Transverse colon (tissue), 4 donors: ENCODE data around the gene FLACC1. TPM values are rescaled to one million over a fixed set of nuclear protein-coding genes. Genes with fewer than 3 reads are reported as not detected.
A peak's percentile ranks its signal among the peaks of the same experiment; 100 is the strongest.
"Not testable (repeated sequence)": the region's sequence is repeated elsewhere in the genome, so short reads cannot be mapped to it uniquely, and the experiment has no call there.

Experiments
- DNase-seq: peaks from one replicate; pipeline ENCODE4 v3.0.0-alpha.2; 2019
- H3K27ac ChIP-seq, 4 donors: fragments of 200-600 bp; sonication (generic); 2 replicates each; pipeline ENCODE4 v1.5.1; 2016 to 2018; ENCODE audit warnings: inconsistent platforms in 4 of 4
- H3K27me3 ChIP-seq: fragments of 200-600 bp; sonication (generic); 2 replicates; pipeline ENCODE4 v1.5.1; 2017; ENCODE audit warnings: inconsistent platforms
- H3K36me3 ChIP-seq, 4 donors: fragments of 200-600 bp; sonication (generic); 2 replicates each; pipeline ENCODE4 v1.5.1; 2017 to 2019; ENCODE audit warnings: inconsistent platforms in 4 of 4
- H3K4me1 ChIP-seq, 4 donors: fragments of 200-600 bp; sonication (generic); 2 replicates each; pipeline ENCODE4 v1.5.1; 2017 to 2020; ENCODE audit warnings: inconsistent platforms in 4 of 4
- H3K4me3 ChIP-seq, 4 donors: fragments of 200-600 bp; sonication (generic); 1 replicate in 1 of 4; 2 replicates in 3 of 4; pipeline versions ENCODE4 v1.5.1 to v1.6.1; 2017 to 2019; ENCODE audit warnings: inconsistent platforms in 4 of 4
- H3K9me3 ChIP-seq, 2 donors: fragments of 200-600 bp; sonication (generic); 2 replicates each; pipeline ENCODE4 v1.5.1; 2017 to 2019; ENCODE audit warnings: inconsistent platforms in 2 of 2
- EP300 ChIP-seq: sonication (generic); formaldehyde crosslinking; IDR thresholded peaks from one replicate; pipeline ENCODE4 v1.6.1; 2017; ENCODE audit warnings: antibody characterized with exemption, low read depth
- POLR2A ChIP-seq: fragments of 450-650 bp; IDR thresholded peaks from one replicate; pipeline ENCODE4 v1.6.1; 2016; ENCODE audit warnings: antibody characterized with exemption, mild to moderate bottlenecking, moderate library complexity
- POLR2AphosphoS5 ChIP-seq, 3 donors: sonication (generic); formaldehyde crosslinking; IDR thresholded peaks; one replicate each; pipeline ENCODE4 v1.6.1; 2016; ENCODE audit warnings: antibody characterized with exemption in 3 of 3
- WGBS, 2 donors: methylation state at CpG; one replicate each; pipeline ENCODE4 v1.1.5; 2018; ENCODE audit warnings: low coverage in 1 of 2; 5-methylcytosine and 5-hydroxymethylcytosine counted together
- in situ Hi-C, 4 donors: fragments of 200-750 bp; cut with MboI; loops; one replicate each; pipeline versions ENCODE4 v1.15.0 to v1.15.1; 2017; ENCODE audit warnings: low sequenced_read_pairs in 3 of 4, low pct_ligation_motif_present in 1 of 4, low pct_unique_long_range_greater_than_20kb in 1 of 4
- intact Hi-C: fragments of 100-400 bp; cut with DNase I; formaldehyde crosslinking; loops from one replicate; pipeline ENCODE4 v1.15.1; 2023; ENCODE audit warnings: low total_unique reads
- total RNA-seq, 4 donors: library from RNA; depleted of rRNA; stranded (reverse); fragments of >200 nt; gene quantifications; one replicate each; pipeline ENCODE4 v1.1.0, GENCODE V29; 2016
- TF ChIP-seq, protein P1 (sequence below), 5 experiments: fragments of 200-600 bp in 3 of 5; fragments of 450-650 bp in 2 of 5; sonication (generic) in 3 of 5; IDR thresholded peaks; 1 replicate in 2 of 5; 2 replicates in 3 of 5; pipeline ENCODE4 v1.5.1; 2016 to 2017; ENCODE audit warnings: antibody characterized with exemption in 5 of 5, inconsistent platforms in 3 of 5, mild to moderate bottlenecking in 2 of 5, moderate library complexity in 1 of 5

FLACC1 gene
- total RNA-seq, 4 donors from 2014 or later: 1.6 to 5.2 (median 4.3) TPM; not detected in 1

DNA sequence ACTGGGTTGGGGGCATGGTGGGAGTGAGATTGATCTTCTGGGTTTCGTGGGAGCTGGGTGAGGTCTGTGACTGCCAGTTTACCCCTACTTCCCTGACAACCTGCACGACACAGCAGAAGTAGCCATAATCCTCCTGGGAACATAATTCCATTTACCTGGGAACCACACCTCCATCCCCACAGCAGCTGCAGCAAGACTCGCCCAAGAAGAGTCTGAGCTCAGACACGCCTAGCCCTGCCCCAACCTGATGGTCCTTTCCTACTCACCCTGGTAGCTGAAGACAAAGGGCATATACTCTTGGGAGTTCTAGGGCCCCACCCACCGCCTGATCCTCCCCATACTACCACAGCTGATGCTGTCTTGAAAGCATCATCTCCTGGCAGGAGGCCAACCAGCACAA, 43.8 kb downstream of the FLACC1 start:
- in situ Hi-C loops (no loop called here), intact Hi-C loops (no loop called here)
- no peaks in the 10 kb centered on the region for H3K36me3 ChIP-seq
- peak; percentile 9 for DNase-seq
- no peaks in the 10 kb centered on the region for H3K9me3 ChIP-seq
- TF ChIP-seq POLR2AphosphoS5 (IDR thresholded peaks at IDR 0.05) (no peak), EP300 (no peak), POLR2A (no peak)
- TF ChIP-seq, protein P1, sequence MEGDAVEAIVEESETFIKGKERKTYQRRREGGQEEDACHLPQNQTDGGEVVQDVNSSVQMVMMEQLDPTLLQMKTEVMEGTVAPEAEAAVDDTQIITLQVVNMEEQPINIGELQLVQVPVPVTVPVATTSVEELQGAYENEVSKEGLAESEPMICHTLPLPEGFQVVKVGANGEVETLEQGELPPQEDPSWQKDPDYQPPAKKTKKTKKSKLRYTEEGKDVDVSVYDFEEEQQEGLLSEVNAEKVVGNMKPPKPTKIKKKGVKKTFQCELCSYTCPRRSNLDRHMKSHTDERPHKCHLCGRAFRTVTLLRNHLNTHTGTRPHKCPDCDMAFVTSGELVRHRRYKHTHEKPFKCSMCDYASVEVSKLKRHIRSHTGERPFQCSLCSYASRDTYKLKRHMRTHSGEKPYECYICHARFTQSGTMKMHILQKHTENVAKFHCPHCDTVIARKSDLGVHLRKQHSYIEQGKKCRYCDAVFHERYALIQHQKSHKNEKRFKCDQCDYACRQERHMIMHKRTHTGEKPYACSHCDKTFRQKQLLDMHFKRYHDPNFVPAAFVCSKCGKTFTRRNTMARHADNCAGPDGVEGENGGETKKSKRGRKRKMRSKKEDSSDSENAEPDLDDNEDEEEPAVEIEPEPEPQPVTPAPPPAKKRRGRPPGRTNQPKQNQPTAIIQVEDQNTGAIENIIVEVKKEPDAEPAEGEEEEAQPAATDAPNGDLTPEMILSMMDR (IDR thresholded peaks at IDR 0.05): no peak
- H3K27me3 ChIP-seq: no peaks in the 10 kb centered on the region
- WGBS, 2 donors: 57 to 80% methylated on average over 1 to 5 of the region's 5 CpGs
- no peak overlapping the region for H3K27ac ChIP-seq
- no peak overlapping the region for H3K4me3 ChIP-seq
- no peaks in the 10 kb centered on the region for H3K4me1 ChIP-seq

DNA sequence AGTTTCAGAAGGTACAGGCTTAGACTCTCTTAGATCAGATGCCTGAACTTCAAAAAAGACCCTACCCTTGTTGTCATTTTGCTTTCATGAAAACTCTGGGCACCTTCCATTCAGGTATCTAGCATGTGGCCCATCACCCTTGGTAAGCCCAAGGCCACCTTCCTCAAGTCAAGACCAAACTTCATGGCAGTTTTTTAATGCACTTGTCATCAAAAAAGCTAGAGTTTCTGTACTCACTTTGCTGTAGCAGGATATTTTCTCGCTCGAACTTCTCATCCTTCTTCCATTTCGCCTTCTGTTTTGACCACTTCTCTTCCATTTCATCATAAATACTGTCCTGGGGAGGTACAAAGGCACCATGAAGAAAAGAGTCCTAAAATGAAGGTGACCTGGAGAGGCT, 48.2 kb downstream of the FLACC1 start:
- DNase-seq: no peak
- H3K27me3 ChIP-seq: no peaks in the 10 kb centered on the region
- peaks cover 0 to 5% of the 10 kb centered on the region in 2 donors for H3K9me3 ChIP-seq
- peaks cover 0 to 11% (median 0%) of the 10 kb centered on the region in 4 donors for H3K36me3 ChIP-seq
- H3K4me1 ChIP-seq: no peaks in the 10 kb centered on the region
- no peak overlapping the region for H3K4me3 ChIP-seq
- in situ Hi-C loops: no loop called here
- 96 to 100% methylated on average over 3 of the region's 3 CpGs for WGBS, 2 donors
- intact Hi-C loops: no loop called here
- TF ChIP-seq POLR2AphosphoS5 (IDR thresholded peaks at IDR 0.05) (no peak), POLR2A (no peak), EP300 (no peak)
- TF ChIP-seq, protein P1 (IDR thresholded peaks at IDR 0.05): no peak
- H3K27ac ChIP-seq: no peak overlapping the region

DNA sequence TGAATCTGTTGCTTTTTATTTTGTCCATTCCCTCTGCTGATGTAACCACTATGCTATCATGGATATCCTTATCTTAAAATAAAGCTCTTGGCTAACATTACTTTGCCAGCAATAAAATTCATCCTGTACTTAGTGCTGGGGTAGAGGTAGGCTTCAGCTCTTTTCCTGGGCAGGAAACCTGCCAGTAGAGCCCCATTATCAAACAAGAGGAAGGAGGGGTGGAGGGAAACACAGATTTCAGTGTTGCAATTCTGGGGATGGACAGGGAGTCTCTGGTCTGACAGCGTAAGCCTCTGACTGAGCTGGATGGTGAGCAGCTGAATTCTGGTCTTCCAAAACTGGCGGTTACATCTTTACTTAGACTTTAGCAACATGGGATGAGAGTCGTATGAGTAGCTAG, 49.3 kb downstream of the FLACC1 start:
- Histone ChIP-seq H3K4me1 (no peaks in the 10 kb centered on the region), H3K27me3 (no peaks in the 10 kb centered on the region), H3K4me3 (no peak overlapping the region), H3K36me3 (peaks cover 0 to 11% (median 0%) of the 10 kb centered on the region in 4 donors), H3K27ac (no peak overlapping the region), H3K9me3 (peaks cover 0 to 5% of the 10 kb centered on the region in 2 donors)
- DNase-seq: no peak
- no peak for TF ChIP-seq POLR2A
- no peak for TF ChIP-seq EP300
- TF ChIP-seq, protein P1 (IDR thresholded peaks at IDR 0.05): no peak
- no peak for TF ChIP-seq POLR2AphosphoS5 (IDR thresholded peaks at IDR 0.05)
- WGBS, 2 donors: 100% methylated on average over 3 of the region's 3 CpGs
- intact Hi-C loops: no loop called here
- in situ Hi-C loops: no loop called here

DNA sequence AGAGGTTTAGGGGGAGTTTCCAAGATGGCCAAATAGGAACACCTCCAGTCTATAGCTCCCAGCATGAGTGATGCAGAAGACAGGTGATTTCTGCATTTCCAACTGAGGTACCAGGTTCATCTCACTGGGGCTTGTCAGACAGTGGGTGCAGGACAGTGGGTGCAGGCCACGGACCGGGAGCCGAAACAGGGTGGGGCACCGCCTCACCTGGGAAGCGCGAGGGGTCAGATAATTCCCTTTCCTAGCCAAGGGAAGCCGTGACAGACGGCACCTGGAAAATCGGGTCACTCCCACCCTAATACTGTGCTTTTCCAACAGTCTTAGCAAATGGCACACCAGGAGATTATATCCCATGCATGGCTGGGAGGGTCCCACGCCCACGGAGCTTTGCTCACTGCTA, 57.2 kb downstream of the FLACC1 start:
- in situ Hi-C loops, H3K4me1 ChIP-seq, H3K27me3 ChIP-seq, H3K4me3 ChIP-seq, H3K36me3 ChIP-seq, DNase-seq, H3K27ac ChIP-seq, H3K9me3 ChIP-seq, intact Hi-C loops: not testable (repeated sequence)
- 97% methylated on average over 11 of the region's 11 CpGs; no CpG with 5 or more reads in 1 of the 2 donors for WGBS, 2 donors

DNA sequence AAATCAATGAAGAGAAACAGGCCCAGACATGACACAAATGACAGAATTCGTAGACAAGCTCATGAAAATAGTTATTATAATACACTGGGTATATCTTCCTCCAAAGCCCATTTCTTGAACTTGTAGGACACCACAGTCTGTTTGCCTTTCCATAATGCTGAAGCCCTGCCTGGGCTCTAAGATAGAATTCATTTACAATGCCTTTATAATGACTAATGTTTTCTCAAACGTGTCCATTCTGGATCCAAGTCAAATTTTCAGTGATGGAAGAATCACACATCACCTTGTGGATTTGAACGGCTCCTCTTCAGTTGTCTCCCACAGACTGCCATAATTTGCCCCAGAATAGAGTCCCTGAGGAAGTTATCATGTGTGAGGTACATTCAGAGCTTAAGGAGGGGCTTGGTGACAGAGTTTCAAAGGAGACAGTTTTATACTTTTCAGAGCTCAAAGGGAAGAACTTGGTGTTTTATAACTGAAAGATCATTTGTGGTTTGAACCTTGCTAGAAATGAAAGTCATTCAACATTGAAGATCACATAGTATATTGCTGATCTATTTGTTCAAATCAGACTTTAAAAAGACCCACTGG, 58.6 kb downstream of the FLACC1 start:
- DNase-seq: no peak
- no peak overlapping the region for H3K4me3 ChIP-seq
- no peaks in the 10 kb centered on the region for H3K27me3 ChIP-seq
- H3K27ac ChIP-seq: no peak overlapping the region
- in situ Hi-C loops: no loop called here
- no peaks in the 10 kb centered on the region for H3K36me3 ChIP-seq
- no peaks in the 10 kb centered on the region for H3K9me3 ChIP-seq
- intact Hi-C loops: no loop called here
- H3K4me1 ChIP-seq: no peaks in the 10 kb centered on the region
- no peak for TF ChIP-seq POLR2AphosphoS5 (IDR thresholded peaks at IDR 0.05)
- no peak for TF ChIP-seq EP300
- TF ChIP-seq, protein P1 (IDR thresholded peaks at IDR 0.05): no peak
- TF ChIP-seq POLR2A: no peak
- WGBS, 2 donors: 61 to 68% methylated on average over 3 of the region's 3 CpGs

DNA sequence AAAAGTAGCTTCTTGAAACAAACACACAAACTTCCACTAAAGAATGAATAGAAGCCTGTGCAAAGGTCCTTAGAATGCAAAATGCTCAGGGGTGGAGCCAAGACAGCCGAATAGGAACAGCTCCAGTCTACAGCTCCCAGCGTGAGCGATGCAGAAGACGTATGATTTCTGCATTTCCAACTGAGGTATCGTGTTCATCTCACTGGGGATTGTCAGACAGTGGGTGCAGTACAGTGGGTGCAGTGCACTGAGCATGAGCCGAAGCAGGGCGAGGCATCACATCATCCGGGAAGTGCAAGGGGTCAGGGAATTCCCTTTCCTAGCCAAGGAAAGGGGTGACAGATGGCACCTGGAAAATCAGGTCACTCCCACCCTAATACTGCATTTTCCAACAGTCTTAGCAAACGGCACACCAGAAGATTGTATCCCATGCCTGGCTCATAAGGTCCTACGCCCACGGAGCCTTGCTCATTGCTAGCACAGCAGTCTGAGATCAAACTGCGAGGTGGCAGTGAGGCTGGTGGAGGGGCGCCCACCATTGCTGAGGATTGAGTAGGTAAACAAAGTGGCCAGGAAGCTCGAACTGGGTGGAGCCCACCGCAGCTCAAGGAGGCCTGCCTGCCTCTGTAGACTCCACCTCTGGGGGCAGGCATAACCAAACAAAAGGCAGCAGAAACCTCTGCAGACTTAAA, 66.5 kb downstream of the FLACC1 start:
- in situ Hi-C loops: not testable (repeated sequence)

More for the DNA sequence above, 66.5 kb downstream of the FLACC1 start:
- H3K4me3 ChIP-seq, H3K27ac ChIP-seq, H3K4me1 ChIP-seq, DNase-seq, H3K9me3 ChIP-seq, H3K27me3 ChIP-seq, intact Hi-C loops: not testable (repeated sequence)
- WGBS, 2 donors: 95% methylated on average over 15 of the region's 15 CpGs; no CpG with 5 or more reads in 1 of the 2 donors
- peaks cover 0 to 46% (median 19%) of the 10 kb centered on the region in 4 donors for H3K36me3 ChIP-seq
